ENCODE data around the gene SPATA19. TPM values are rescaled to one million over a fixed set of nuclear protein-coding genes. Genes with fewer than 3 reads are reported as not detected.

Gene SPATA19
- total RNA-seq, 1 donor from 2014 or later = not detected

GRCh38 chr11:133824593-133824992, 20.7 kb downstream of the SPATA19 start:
- DNase-seq (ENCODE audit: missing footprints) (no peak), ATAC-seq (no peak)
- intact Hi-C loops (cut with DNase I) = loop anchor here (10.0 kb wide), 2 partner anchors 200 to 660 kb away; no protein-coding TSS in a partner anchor

- intact Hi-C loops (cut with DNase I) = loop anchor here (10.0 kb wide), 2 partner anchors 199 to 659 kb away; no protein-coding TSS in a partner anchor
- no peak for ATAC-seq
- no peak for DNase-seq (ENCODE audit: missing footprints)
Observed at GRCh38 chr11:133823614-133824013, 21.7 kb downstream of the SPATA19 start.

DNA sequence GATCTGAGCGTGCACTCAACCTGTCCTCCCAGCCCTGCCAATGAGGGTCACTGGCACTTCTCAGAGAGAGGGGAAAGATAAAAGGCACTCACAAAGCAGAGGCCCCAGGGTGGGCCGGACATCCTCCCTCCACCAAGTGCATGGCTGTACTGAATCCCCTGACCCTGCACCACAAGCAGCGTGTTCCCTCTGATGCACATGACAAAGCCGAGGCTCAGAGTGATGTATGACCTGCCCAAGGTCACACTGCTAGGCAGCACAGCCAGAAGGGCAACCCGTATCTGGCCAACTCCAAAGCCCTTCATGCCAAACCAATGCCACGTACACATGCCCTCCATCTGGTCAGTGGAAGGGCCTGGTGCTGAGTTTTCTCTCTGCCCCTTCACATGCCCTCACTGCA, 22.1 kb downstream of the SPATA19 start:
- no peak for ATAC-seq
- intact Hi-C loops (cut with DNase I) = loop anchor here (10.0 kb wide), 2 partner anchors 198 to 658 kb away; no protein-coding TSS in a partner anchor
- no peak for DNase-seq (ENCODE audit: missing footprints)

DNA sequence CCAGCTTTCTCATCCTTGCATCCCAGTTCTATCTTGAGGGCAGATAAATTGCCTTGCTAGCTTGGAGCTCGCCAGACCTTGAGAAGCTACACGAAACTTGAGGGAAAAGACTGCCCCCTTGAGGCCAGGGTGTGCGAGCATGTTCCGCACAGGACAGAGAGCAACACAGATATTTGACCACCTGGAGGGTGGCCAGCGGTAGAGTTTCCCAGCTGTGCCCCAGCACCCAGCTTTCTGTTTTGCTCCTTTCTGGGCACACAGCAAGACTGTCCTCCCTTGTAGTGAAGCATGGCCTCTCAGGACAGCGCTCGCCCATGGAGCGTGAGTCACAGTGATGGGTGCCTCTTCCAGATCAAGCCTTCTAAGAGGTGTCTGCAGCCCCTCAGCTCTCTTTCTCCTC, 23.5 kb downstream of the SPATA19 start:
- no peak for DNase-seq (ENCODE audit: missing footprints)
- intact Hi-C loops (cut with DNase I) = loop anchor here (10.0 kb wide), 2 partner anchors 197 to 657 kb away; no protein-coding TSS in a partner anchor
- peak; percentile 68 for ATAC-seq

GRCh38 chr11:133819746-133820315, 25.5 kb downstream of the SPATA19 start:
- no peak for ATAC-seq
- intact Hi-C loops (cut with DNase I) = loop anchor here (10.0 kb wide), 3 partner anchors 195 to 655 kb away; no protein-coding TSS in a partner anchor
- DNase-seq (ENCODE audit: missing footprints) = no peak

- ATAC-seq (no peak), DNase-seq (ENCODE audit: missing footprints) (no peak)
- intact Hi-C loops (cut with DNase I) = loop anchor here (10.0 kb wide), 1 partner anchor 294 kb away; no protein-coding TSS in a partner anchor
Observed at GRCh38 chr11:133819114-133819513, 26.2 kb downstream of the SPATA19 start.

- ATAC-seq (no peak), DNase-seq (ENCODE audit: missing footprints) (no peak)
- intact Hi-C loops (cut with DNase I) = loop anchor here (10.0 kb wide), 1 partner anchor 294 kb away; no protein-coding TSS in a partner anchor
Observed at GRCh38 chr11:133818302-133818701, 27.0 kb downstream of the SPATA19 start.

DNA sequence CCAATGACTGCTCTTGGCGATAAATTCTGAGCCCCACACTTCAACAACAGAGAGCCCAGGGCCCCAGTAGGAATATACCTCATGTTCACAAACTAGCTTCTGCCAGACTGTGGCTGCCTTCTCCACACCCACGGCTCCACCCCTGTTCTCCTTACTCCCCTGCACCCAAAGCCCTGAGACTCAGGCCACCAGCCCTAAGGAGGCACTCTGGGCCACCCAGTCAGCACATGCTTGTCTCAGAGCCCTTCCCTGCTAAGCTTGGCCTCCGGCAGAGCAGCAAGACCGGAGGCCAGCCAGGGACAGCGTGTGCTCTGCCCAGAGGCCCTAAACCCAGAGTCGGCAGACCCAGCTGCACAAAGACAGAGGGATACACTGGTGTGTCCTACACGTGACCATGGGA, 27.9 kb downstream of the SPATA19 start:
- ATAC-seq (no peak), DNase-seq (ENCODE audit: missing footprints) (no peak)
- intact Hi-C loops (cut with DNase I) = loop anchor here (10.0 kb wide), 1 partner anchor 293 kb away; no protein-coding TSS in a partner anchor

DNA sequence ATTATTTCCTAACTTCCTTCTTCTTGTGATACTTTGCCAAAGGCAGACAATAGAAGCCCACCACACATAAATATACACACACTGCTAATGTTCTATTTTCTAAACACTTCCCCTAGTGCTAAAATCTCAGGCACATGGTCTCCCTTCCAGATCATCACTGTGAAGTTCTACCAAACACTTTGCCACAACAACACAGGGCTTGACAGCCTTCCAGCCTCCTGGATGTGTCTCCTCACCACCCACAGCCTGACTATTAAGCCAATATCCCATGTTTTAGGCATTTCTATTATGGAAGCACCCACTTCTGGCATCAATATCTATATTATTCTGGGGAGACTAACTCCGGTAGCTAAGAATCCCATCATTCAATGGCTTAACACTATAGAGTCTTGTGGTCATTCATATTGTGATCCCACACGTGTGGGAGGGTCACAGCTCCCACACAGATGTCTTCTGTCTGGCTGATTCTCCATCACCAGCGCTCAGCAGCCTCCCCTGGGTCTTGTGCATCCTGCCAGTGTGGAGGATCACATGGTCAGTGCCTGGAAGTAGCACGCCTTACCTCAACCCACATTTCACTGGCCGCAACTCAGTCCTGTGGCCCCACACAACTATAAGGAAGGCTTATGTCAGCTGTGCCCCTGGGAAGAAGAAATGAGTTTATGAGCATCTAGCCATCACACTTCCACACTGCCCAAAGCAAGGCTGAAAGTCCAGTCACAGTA, 29.0 kb downstream of the SPATA19 start:
- DNase-seq (ENCODE audit: missing footprints) (no peak), ATAC-seq (peak; percentile 7)
- intact Hi-C loops (cut with DNase I) = loop anchor here (10.0 kb wide), 1 partner anchor 292 kb away; no protein-coding TSS in a partner anchor

GRCh38 chr11:133815636-133816035, 29.7 kb downstream of the SPATA19 start:
- intact Hi-C loops (cut with DNase I) = loop anchor here (2.0 to 10.0 kb wide), 2 partner anchors 119 to 291 kb away; no protein-coding TSS in a partner anchor
- DNase-seq (ENCODE audit: missing footprints) = no peak
- peak; percentile 75 for ATAC-seq

DNA sequence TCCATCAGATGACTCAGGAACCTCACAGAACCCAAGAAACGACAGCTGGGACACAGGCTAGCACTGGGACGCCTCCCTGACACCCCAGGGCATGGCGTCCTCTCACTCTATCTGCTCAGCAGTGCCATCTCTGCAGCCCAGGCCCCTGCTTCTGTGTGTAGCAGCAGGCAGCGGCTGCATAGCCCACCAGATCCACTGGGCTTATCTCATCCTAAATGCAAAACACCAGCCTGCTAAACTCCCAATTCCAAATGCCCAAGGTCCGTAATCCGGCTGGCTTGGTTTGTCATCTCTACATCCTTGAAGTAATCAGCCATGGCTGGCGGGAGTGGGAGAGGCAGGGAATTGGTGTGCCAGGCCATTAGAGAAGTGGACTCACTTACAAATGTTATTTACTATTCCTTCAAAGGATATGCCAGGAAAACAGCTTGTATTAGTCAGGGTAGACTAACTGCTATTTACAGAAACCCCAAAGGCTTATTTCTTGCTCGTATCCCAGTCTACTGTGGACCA, 30.7 kb downstream of the SPATA19 start:
- intact Hi-C loops (cut with DNase I) = loop anchor here (2.0 to 10.0 kb wide), 2 partner anchors 118 to 290 kb away; no protein-coding TSS in a partner anchor
- DNase-seq (ENCODE audit: missing footprints) (no peak), ATAC-seq (no peak)

DNA sequence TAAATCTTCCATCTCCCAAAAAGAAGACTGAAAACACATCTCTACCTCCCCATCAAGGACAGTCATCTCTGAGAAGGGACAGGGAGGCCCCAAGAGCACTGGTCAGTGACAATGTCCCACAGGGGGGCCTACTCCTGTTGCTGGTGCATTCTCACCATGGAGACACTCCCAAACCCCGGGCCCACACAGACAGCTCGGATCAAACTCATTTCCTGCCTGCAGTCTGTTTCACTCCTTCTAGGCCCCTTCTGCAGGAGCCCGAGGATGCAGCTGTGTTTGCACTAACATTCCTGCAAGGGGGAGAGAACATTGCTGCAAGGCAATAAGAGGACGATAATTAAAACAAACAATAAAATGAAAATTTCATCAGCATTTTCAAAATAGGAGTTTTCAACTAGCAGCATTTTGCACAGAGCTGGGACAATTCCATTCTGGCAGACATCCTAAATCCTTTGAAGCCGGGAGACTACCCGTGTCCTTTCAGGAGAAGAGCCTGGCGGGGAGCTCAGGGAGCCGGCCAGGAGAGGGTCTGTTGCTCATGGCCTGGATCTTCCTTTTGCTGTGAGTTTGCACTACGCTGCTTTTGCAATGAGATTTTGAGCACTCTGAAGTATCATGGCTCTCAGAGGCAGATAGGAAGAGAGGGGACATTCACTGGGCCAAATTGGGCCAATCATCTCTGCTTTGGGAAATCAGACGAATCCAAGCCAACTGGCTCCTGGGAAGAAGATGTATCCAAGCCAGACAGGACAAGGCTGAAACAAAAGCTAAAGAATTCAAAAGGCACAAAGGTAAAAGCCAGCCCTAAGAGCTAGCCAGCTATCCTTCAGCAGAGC, 33.2 kb downstream of the SPATA19 start:
- DNase-seq (ENCODE audit: missing footprints) = no peak
- intact Hi-C loops (cut with DNase I) = loop anchor here (10.0 kb wide), 1 partner anchor 287 kb away; no protein-coding TSS in a partner anchor
- no peak for ATAC-seq

GRCh38 chr11:133810766-133811165, 34.5 kb downstream of the SPATA19 start:
- ATAC-seq (no peak), DNase-seq (ENCODE audit: missing footprints) (no peak)
- intact Hi-C loops (cut with DNase I) = loop anchor here (10.0 kb wide), 1 partner anchor 286 kb away; no protein-coding TSS in a partner anchor

- intact Hi-C loops (cut with DNase I) = loop anchor here (10.0 kb wide), 1 partner anchor 285 kb away; no protein-coding TSS in a partner anchor
- DNase-seq (ENCODE audit: missing footprints) (no peak), ATAC-seq (peak; percentile 59)
Observed at GRCh38 chr11:133809569-133810491, 35.5 kb downstream of the SPATA19 start.

DNA sequence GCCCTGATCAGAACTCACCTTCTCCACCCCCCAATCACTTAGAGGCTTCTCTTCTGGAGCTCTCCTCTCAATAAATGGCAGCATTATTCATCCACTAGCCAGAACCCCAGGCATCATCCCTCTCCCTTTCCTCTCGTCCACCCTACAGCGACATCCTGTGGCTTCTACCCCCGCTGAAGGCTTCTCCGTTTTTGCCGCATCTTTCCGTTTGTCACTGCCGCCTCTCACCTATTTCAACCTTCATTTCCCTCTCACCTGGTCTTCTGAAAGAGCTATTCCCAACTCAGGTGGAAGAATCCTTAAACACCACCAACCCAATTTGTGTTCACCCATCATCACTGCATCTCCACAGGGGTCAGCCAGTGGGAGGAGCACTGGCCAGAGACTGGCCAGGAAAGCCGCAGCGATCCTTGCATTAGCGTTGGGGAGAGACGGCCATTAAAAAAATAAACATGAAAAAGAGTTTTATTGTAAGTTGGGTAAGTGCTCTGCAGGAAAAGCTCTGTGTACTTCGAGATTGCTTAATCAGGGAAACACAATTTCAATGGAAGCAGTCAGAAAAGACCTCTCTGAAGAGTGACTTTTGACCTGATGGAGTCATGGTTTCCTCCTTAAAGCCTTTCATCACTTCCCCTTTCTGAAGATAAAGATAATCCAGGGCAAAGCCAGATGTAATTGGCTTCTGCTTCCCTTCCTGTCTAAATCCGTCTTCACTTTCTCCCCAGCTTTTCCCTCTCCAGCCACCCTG, 36.7 kb downstream of the SPATA19 start:
- ATAC-seq (no peak), DNase-seq (ENCODE audit: missing footprints) (no peak)
- intact Hi-C loops (cut with DNase I) = no loop called here

DNA sequence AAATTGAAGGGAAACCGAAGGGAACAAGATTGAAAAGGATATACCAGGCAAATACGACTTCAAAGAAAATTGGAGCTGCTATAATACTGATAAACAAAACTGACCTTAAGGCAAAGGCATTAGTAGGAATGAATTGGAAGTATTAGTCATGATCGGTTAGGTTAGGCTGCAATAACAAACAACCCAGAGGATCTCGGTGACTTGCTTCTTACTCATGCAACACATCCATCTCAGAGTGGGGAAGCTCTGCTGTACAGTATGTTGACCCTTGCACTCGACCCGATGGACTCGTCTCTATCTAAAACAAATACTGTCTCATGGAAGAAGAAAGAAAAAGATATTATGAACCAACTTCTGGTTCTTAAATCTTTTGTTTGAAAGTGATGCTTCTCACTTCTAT, 42.3 kb downstream of the SPATA19 start:
- no peak for DNase-seq (ENCODE audit: missing footprints)
- intact Hi-C loops (cut with DNase I) = no loop called here
- no peak for ATAC-seq

- no peak for ATAC-seq
- DNase-seq (ENCODE audit: missing footprints) = no peak
- intact Hi-C loops (cut with DNase I) = no loop called here
Observed at GRCh38 chr11:133801356-133801755, 44.0 kb downstream of the SPATA19 start.
